GM19395 (cell line): Measurements from ENCODE around the gene AKR7A3.
"Not testable (repeated sequence)": the region's sequence is repeated elsewhere in the genome, so short reads cannot be mapped to it uniquely, and the experiment has no call there.

Experiments
- ATAC-seq: cut with Tn5 transposase; IDR thresholded peaks from one replicate; pipeline ENCODE4 v1.9.1; 2021; ENCODE audit warnings: mild to moderate bottlenecking, moderate library complexity; ENCODE audit not compliant: unreplicated experiment

AKR7A3 gene

DNA sequence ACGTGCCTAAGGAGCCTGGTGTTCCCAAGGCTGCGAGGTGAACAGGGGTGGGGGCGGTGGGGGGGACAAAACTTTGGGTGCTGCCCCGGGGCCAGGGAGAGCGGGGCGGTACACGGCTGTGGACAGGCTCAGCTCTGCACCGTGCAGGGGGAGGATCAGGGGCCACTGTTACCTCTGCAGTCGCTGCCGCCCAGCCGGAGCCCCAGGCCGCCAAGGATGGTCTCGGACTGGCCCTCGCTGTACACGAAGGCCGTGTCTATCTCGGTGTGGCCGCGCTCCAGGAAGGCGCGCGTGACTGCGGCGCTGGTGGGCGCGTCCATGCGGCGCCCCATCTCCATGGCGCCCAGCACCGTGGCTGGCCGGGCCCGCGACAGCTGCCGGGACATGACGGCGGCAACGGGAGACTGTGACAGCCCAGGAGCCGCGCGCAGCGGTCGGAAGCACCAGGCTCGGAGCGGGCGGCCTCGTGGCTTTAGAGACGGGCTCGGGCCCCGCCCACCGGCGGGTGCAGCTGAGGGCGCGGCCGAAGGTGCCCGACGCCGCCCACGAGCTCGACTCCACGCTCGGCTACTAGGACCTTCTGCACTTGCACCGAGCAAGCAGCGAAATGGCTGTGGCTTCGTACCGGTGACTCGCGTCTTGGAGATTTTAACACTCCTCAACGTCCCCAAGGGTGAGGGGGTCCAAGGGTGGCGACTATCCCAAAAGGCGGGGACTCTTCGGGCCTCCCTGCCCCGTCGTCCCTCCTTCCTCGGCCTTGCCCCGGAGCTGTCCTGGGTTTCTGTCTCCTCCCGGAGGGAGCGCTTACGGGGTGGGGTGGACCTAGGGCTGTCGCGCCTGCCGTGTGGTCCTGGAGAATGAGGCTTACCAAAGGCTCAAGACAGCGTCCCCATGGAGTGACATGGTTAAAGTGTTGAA lies at the start of gene AKR7A3:
AKR7A3 (minus strand) TSS at position 447 of the 918 bp plus-strand sequence; CDS start at position 386, 61 bp downstream.
- not testable (repeated sequence) for ATAC-seq

DNA sequence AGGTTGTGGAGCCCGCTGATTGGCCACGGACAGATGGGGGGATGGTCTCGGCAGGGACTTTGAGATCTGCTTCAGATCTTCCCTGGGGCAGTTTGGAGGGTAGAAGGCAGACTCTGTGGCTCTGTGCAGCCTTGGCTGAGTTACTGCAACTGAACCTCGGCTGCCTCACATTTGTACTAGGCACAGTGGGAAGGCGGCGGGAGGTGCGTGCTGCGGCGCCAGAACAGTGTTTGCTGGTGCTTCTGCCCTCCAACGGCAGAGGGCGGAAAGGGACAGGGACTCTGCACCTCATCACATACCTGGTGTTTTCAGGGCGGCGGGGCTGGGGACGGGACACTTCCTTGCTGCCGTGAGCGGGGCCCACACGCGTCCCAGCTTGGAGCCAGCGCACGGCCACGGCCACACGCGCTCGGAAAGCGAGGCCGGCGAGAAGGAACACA lies 49.8 kb upstream of the AKR7A3 start:
- ATAC-seq = no peak

DNA sequence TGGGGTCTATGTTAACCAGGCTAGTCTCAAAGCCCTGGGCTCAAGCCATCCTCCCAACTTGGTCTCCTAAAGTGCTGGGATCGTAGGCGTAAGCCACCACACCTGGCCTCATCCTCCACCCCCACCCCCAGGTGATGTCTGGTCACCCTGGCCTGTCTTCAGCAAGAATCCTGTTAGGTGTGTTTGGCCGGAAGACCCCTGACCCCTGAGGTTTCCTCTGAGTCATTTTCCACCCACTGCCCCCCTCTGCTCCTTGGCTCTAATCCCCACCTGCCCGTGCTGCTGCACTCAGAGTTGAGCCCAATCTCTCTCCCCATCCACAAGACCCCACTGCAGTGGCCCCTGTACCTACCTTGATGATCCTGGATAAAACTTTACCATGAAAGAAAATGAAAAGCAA lies 48.7 kb upstream of the AKR7A3 start:
- no peak for ATAC-seq

DNA sequence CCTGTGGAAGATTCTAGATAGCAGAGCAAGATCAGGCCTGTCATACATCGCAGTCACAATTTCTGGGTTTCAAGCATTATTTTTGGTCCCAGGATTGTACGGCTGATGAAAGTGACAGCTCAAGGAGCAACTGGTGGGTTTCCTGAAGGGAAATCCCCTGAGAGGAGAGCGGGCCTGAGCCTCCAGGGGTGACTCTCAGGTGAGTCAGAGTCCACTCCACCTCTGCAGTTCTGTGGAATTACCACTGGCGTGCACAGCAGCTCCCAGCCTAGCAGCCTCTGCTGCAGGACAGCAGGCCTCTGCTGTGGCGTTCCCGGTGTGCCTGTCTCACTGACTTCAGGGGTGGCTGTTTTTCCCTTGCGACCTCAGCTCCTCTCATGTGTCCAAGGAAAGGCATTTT lies 48.0 kb upstream of the AKR7A3 start:
- ATAC-seq = no peak

GRCh38 chr1:19333587-19334354 lies 45.2 kb upstream of the AKR7A3 start:
- no peak for ATAC-seq

- ATAC-seq = no peak
These were observed 44.3 kb upstream of the AKR7A3 start for GRCh38 chr1:19332832-19333231.

DNA sequence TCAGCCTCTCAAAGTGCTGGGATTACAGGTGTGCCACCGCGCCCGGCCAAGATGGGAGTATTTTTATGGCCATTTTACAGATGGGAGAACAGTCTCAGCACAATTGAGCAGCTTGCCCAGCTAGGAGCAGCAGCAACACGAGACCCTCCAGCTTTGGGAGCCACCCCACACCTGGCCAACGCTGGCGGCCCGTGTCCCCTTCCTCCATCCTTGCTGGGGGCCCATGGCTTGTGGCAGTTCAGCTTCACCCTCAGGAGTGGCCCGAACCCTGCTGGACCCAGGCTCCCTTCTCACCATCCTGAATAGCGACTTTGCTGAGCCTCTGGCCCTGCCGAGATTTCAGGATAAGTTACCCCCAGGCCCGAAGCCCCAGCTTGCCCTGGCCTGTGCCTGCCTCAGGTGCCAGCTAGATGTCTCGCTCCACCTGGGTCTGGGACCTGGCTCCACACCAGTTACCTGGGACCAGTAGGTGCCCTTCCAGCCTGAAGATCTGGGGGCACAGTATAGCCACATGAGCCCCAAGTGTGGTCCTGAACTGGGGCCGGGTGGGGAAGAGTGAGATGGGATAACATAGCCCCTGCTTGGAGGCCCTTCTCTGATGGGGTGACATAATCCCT lies 42.8 kb upstream of the AKR7A3 start:
- no peak for ATAC-seq

GRCh38 chr1:19330449-19331135 lies 42.0 kb upstream of the AKR7A3 start:
- no peak for ATAC-seq

DNA sequence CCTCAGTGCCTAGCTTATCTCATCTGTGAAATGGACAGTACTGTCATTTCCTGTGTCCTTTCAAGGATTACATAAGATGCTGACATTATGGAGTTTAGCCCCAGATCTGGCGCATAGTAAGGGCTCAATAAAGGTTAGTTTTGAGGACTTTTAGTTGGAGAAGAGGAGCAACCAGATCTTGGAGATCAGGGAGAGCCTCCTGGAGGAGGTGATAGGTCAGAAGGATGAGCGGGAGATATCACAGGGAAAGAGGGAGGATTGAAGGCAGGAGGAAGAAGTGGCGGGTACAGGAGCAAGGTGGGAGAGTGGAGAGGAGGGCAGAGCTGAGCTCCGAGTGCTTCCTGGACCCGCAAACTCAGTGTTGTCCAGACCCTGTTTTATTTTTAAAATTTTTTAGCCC lies 41.0 kb upstream of the AKR7A3 start:
- no peak for ATAC-seq

DNA sequence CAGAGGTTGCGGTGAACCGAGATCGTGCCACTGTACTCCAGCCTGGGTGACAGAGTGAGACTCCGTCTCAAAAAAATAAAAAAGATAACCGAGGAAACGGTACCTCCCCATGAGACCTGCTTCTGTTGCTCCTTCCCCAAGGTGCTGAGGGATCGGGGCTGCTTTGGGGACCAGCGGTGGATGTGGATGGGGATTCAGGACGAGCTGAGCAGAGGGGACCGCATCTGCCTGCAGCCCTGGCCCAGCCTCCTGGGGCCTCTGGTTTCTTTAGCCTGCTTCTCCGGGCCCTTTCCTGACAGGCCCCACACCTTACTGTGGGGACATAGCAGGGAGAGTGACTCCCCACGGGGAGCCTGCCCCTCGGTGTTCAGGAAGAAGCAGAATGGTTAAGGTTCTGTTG lies 40.6 kb upstream of the AKR7A3 start:
- ATAC-seq = no peak

- no peak for ATAC-seq
These were observed 39.9 kb upstream of the AKR7A3 start for GRCh38 chr1:19328486-19328885.

- no peak for ATAC-seq
These were observed 39.2 kb upstream of the AKR7A3 start for GRCh38 chr1:19327736-19328135.

- ATAC-seq = no peak
These were observed 38.7 kb upstream of the AKR7A3 start for GRCh38 chr1:19327301-19327700.

- no peak for ATAC-seq
These were observed 38.1 kb upstream of the AKR7A3 start for GRCh38 chr1:19326748-19327065.

- ATAC-seq = no peak
These were observed 37.6 kb upstream of the AKR7A3 start for GRCh38 chr1:19325958-19326747.

- no peak for ATAC-seq
These were observed 36.9 kb upstream of the AKR7A3 start for GRCh38 chr1:19325368-19325957.

DNA sequence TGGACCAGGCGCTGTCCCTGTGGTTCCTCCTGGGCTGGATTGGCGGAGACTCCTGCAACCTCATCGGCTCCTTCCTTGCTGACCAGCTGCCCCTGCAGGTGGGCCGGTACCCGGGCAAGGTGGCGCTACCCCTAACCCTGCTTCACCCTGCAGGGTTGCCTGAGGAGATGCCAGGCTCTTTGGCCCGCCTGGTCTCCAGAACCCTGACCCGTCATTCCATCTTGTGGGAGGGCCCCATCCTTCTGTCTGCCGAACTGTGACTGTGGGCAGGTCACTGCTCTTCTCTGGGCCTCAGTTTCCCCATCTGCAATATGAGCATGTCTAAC lies 36.1 kb upstream of the AKR7A3 start:
- ATAC-seq = no peak

DNA sequence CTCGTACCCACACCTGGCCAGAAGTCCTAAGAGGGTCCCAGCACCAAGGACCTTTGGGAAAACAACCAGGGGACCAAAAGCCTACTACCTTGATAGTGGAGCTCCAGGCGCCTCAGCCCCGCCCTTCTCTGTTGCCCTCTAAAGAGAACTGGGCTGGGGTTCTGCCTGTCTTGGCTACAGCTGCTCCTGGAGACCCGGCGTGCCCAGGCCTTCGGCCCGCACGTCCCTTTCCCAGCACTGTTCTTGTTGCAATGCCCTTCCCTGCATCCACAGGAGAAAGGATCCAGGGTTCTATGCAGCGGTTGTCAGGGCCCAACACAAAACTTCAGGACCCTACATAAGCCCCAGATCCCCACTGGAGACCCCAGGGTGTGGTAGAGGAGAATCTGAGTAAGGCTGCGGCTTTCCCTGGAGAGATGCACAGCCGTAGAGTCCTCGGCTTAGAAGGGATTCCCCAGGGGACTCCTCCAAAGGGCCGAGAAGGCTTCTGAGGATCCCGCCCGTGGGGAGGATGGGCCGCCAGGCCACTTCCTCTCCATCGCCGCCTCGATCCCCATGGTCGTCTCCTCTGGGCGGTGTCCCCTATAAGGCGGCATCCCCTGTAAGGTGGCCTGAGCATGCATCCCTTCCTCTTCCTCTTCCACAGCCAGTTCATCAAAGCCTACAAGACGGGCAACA lies 35.6 kb upstream of the AKR7A3 start:
- ATAC-seq = no peak

DNA sequence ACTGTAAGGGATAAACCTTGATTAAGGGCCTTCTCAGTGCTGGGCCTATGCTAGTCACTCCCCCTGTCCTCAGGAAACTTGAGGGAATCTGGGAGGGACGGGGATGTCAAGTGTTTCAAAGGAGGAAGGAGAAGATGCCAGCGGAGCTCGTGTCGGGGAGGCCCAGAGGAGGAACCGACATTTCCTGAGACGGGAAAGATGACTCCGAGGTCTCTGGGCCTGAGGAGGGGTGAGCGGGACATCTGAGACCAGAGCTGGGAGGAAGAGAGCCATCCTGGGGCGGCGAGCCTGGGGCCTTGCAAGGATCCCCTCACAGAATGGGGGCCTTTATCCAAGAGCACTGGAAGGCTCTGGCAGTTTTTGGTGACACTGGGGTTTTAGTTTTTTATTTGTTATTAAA lies 33.9 kb upstream of the AKR7A3 start:
- no peak for ATAC-seq
